Thymus (tissue), 14 donors: ENCODE data around the gene GLTPD2. TPM values are rescaled to one million over a fixed set of nuclear protein-coding genes. Genes with fewer than 3 reads are reported as not detected.

Source experiments
- DNase-seq, 9 donors: peaks; one replicate each; pipeline ENCODE4 v3.0.0-alpha.2; 2013; ENCODE audit warnings: low spot score in 9 of 9, low read depth in 6 of 9, missing footprints in 1 of 9
- H3K27ac ChIP-seq, 2 donors: one replicate each; pipeline ENCODE4 v1.5.1; 2013; ENCODE audit warnings: control low read depth in 1 of 2, low read depth in 1 of 2, low read length in 1 of 2, mild to moderate bottlenecking in 1 of 2, moderate library complexity in 1 of 2
- H3K27me3 ChIP-seq, 2 donors: one replicate each; pipeline ENCODE4 v1.5.1; 2013; ENCODE audit warnings: low read length in 1 of 2; ENCODE audit not compliant: control insufficient read depth in 2 of 2, insufficient read depth in 1 of 2
- H3K36me3 ChIP-seq, 2 donors: one replicate each; pipeline ENCODE4 v1.5.1; 2013; ENCODE audit warnings: low read length in 1 of 2, mild to moderate bottlenecking in 1 of 2, moderate library complexity in 1 of 2; ENCODE audit not compliant: control insufficient read depth in 2 of 2, insufficient read depth in 2 of 2
- H3K4me1 ChIP-seq, 2 donors: one replicate each; pipeline ENCODE4 v1.5.1; 2013; ENCODE audit warnings: low read length in 2 of 2; ENCODE audit not compliant: control insufficient read depth in 2 of 2, insufficient read depth in 2 of 2
- H3K4me3 ChIP-seq, 2 donors: one replicate each; pipeline ENCODE4 v1.5.1; 2013; ENCODE audit warnings: low read length in 2 of 2, control low read depth in 1 of 2, mild to moderate bottlenecking in 1 of 2
- H3K9me3 ChIP-seq, 2 donors: one replicate each; pipeline ENCODE4 v1.5.1; 2013; ENCODE audit warnings: low read length in 1 of 2, mild to moderate bottlenecking in 1 of 2; ENCODE audit not compliant: control insufficient read depth in 2 of 2, insufficient read depth in 1 of 2
- WGBS: extraction: QIAGEN DNeasy Blood & Tissue Kit; methylation state at CpG from one replicate; pipeline ENCODE4 v1.1.7; 2013; 5-methylcytosine and 5-hydroxymethylcytosine counted together
- long read RNA-seq, 10 donors: transcript quantifications; one replicate each; lab custom pipeline, GENCODE V29; 2026
- polyA plus RNA-seq: library from polyadenylated mRNA; stranded (reverse); fragments of 200-250 nt; gene quantifications from one replicate; pipeline ENCODE4 v1.2.3, GENCODE V29; 2013
- total RNA-seq: library from RNA; stranded (reverse); fragments of 120-200 nt; gene quantifications from one replicate; pipeline ENCODE4 v1.2.4, GENCODE V29; 2013
- donor health status: healthy.

Gene GLTPD2
- total RNA-seq, result 0.14 TPM
- polyA plus RNA-seq, result 0.16 TPM
- long read RNA-seq, donor 1, result 0 reads
- long read RNA-seq, donor 2, result 0 reads
- long read RNA-seq, donor 3, result 0 reads
- long read RNA-seq, donor 4, result 0 reads
- long read RNA-seq, donor 5, partial matches to known transcripts, result 0 of 1 reads
- long read RNA-seq, donor 5, other reads (novel, unspliced or antisense), result 0 of 1 reads
- long read RNA-seq, donor 6, result 0 reads
- long read RNA-seq, donor 7, result 0 reads
- long read RNA-seq, donor 8, result 0 reads
- long read RNA-seq, donor 9, result 0 reads
- long read RNA-seq, donor 10, result 0 reads

DNA sequence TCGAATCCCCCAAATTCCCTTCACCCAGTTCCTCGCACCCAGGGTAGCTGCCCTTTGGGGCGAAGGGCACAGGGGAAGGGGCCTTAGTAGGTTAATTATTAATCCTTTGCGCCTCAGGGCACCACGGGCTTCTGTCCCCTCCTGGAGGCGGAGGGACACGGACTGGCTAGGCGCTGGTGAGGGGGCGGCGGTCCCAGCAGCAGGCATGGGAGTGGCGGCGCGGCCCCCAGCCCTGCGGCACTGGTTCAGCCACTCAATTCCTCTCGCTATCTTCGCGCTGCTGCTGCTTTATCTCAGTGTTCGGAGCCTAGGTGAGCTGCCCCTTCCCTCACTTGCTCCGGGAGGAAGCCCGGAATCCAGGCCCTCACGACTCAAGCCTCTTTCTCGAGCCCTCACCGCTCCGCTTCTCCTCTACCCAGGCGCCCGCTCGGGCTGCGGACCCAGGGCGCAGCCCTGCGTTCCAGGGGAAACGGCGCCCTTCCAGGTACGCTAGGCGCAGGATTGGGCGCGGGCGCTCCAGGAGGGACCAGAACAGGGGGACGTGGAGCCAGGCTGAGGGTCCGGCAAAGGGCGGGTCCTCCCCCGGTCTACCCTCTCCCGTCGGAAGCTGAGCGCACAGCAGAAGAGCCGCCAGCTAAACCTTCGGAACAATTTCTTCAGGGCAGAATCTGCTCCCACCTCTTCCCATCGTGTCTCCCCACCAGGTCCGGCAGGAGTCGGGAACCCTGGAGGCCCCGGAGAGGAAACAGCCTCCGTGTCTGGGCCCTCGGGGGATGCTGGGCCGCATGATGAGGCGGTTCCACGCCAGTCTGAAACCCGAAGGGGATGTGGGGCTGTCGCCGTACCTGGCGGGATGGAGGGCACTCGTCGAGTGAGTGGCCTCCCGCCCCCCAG lies at the start of gene GLTPD2:
GLTPD2 (plus strand) TSS at position 158 of the 894 bp plus-strand sequence; CDS start at position 206, 48 bp downstream.
- Histone ChIP-seq H3K27me3 (peaks cover 71 to 92% of the 10 kb centered on the region in 2 donors), H3K4me1 (peaks cover 9 to 29% of the 10 kb centered on the region in 2 donors), H3K36me3 (no peaks in the 10 kb centered on the region), H3K9me3 (peaks cover 0 to 8% of the 10 kb centered on the region in 2 donors), H3K27ac (peak within 1 kb of the TSS; percentile 56 to 86), H3K4me3 (peak within 1 kb of the TSS; percentile 43 to 66)
- DNase-seq, result no peak
- WGBS, result 18% methylated on average over 62 of the region's 62 CpGs

- Histone ChIP-seq H3K4me1 (peaks cover 15 to 18% of the 10 kb centered on the region in 2 donors), H3K36me3 (no peaks in the 10 kb centered on the region), H3K4me3 (peak within 1 kb of the TSS; percentile 44 to 68), H3K9me3 (peaks cover 0 to 10% of the 10 kb centered on the region in 2 donors), H3K27ac (peak within 1 kb of the TSS in 1 of 2 donors; percentile 47), H3K27me3 (peaks cover 38 to 96% of the 10 kb centered on the region in 2 donors)
- WGBS, result under 1% methylated on average over 100 of the region's 100 CpGs
- DNase-seq, result peak in 1 of 9 donors; percentile 29
These were observed 49.4 kb upstream of the GLTPD2 start, which contains the start of the genes CXCL16 and ZMYND15 for GRCh38 chr17:4739122-4740024. Gene CXCL16, minus strand, starts transcription at chr17:4739928. Its CDS starts 589 bp downstream, at chr17:4739339. Gene ZMYND15, plus strand, starts transcription at chr17:4739833. Its CDS starts 716 bp downstream, at chr17:4740549.

DNA sequence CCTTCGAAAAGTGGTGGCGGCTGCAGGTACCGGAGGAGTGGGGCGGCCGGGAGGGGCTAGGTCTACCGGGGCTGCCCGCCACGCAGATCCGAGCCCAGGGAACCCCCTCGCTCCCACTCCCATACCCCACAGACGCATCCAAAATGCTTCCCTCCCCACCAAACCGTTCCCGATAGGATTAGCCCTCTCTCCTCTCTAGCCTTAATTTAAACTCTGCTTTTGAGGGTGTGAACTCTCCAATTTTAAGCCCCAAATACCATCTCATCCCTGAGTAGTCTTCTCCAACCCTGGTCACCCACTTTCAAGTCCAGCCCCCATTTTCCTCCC lies 48.8 kb upstream of the GLTPD2 start:
- no peak overlapping the region for H3K27ac ChIP-seq
- H3K4me3 ChIP-seq, result peak overlapping the region in 1 of 2 donors; percentile 68
- no peak for DNase-seq
- H3K36me3 ChIP-seq, result no peaks in the 10 kb centered on the region
- whole genome bisulfite sequencing, result 19% methylated on average over 13 of the region's 13 CpGs
- H3K9me3 ChIP-seq, result peaks cover 0 to 12% of the 10 kb centered on the region in 2 donors
- peaks cover 44 to 99% of the 10 kb centered on the region in 2 donors for H3K27me3 ChIP-seq
- H3K4me1 ChIP-seq, result peaks cover 15 to 22% of the 10 kb centered on the region in 2 donors

DNA sequence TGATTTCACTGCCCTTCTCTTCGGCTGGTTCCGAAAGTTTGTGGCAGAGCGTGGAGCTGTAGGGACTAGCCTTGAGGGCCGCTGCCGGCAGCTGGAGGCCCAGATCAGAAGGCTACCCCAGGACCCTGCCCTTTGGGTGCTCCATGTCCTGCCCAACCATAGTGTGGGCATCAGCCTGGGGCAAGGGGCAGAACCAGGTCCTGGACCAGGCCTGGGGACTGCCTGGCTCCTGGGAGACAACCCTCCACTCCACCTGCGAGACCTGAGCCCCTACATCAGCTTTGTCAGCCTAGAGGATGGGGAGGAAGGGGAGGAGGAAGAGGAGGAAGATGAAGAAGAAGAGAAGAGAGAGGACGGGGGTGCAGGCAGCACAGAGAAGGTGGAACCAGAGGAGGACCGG lies 48.2 kb upstream of the GLTPD2 start:
- Histone ChIP-seq H3K4me3 (no peak overlapping the region), H3K36me3 (no peaks in the 10 kb centered on the region), H3K9me3 (peaks cover 0 to 17% of the 10 kb centered on the region in 2 donors), H3K27me3 (peaks cover 48 to 99% of the 10 kb centered on the region in 2 donors), H3K4me1 (peaks cover 15 to 27% of the 10 kb centered on the region in 2 donors), H3K27ac (no peak overlapping the region)
- 95% methylated on average over 8 of the region's 8 CpGs for WGBS
- DNase-seq, result no peak

DNA sequence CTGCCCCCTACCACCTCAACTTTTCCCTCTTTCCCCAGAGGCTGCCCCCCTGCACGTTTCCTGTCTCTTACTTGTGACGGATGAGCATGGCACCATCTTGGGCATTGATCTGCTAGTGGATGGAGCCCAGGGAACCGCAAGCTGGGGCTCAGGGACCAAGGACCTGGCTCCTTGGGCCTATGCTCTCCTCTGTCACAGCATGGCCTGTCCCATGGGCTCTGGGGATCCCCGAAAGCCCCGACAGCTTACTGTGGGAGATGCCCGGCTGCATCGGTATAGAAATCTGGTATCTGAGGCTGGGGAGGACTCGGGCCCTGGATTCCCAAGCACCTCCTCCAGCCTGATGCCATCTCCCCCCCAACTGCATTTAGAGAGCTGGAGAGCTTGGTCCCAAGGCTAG lies 47.2 kb upstream of the GLTPD2 start:
- 97% methylated on average over 8 of the region's 8 CpGs for WGBS
- Histone ChIP-seq H3K27me3 (peaks cover 51 to 100% of the 10 kb centered on the region in 2 donors), H3K4me1 (peaks cover 15 to 27% of the 10 kb centered on the region in 2 donors), H3K27ac (no peak overlapping the region), H3K4me3 (no peak overlapping the region), H3K36me3 (no peaks in the 10 kb centered on the region), H3K9me3 (peaks cover 0 to 17% of the 10 kb centered on the region in 2 donors)
- no peak for DNase-seq

GRCh38 chr17:4742133-4742532 lies 46.6 kb upstream of the GLTPD2 start:
- 97% methylated on average over 9 of the region's 9 CpGs for WGBS
- H3K4me3 ChIP-seq, result no peak overlapping the region

DNA sequence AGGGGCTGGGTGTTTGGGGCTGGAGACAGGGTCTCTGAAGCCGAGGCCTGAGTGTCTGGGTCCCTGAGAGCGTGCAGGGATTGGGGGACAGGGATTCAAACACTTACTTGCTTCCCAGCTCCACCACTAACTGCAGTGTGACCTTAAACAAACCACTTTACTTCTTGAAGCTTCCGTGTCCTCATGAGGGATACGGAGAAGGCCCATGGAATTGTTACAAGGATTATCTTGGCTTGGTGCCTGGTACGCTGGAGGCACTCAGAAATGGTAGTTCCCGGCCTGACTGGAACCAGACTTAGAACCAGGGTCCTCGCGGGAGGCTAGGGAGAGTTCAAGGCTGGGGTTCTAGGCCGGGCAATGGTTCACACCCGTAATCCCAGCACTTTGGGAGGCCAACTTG lies 46.1 kb upstream of the GLTPD2 start:
- Histone ChIP-seq H3K27me3 (peaks cover 51 to 97% of the 10 kb centered on the region in 2 donors), H3K4me1 (peaks cover 15 to 27% of the 10 kb centered on the region in 2 donors), H3K4me3 (no peak overlapping the region), H3K9me3 (peaks cover 0 to 17% of the 10 kb centered on the region in 2 donors), H3K27ac (no peak overlapping the region), H3K36me3 (no peaks in the 10 kb centered on the region)
- WGBS, result 96% methylated on average over 10 of the region's 10 CpGs
- no peak for DNase-seq

More at GRCh38 chr17:4742133-4742532, 46.6 kb upstream of the GLTPD2 start:
- Histone ChIP-seq H3K27ac (no peak overlapping the region), H3K9me3 (peaks cover 0 to 17% of the 10 kb centered on the region in 2 donors), H3K27me3 (peaks cover 51 to 98% of the 10 kb centered on the region in 2 donors), H3K4me1 (peaks cover 15 to 27% of the 10 kb centered on the region in 2 donors), H3K36me3 (no peaks in the 10 kb centered on the region)
- no peak for DNase-seq

DNA sequence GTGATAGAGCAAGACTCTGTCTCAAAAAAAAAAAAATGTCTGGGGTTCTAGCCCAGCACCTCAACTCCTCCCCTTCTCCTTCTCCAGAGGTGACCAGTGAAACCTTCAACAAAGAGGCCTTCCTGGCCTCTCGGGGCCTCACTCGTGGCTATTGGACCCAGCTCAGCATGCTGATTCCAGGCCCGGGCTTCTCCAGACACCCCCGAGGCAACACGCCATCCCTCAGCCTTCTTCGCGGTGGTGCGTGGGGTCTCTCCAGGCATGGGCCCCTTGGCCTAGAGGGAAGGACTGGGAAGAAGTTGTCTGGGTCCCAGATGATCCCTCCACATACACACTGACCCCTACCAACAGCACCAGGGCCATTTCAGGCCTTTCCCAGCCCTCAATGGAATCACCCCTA lies 45.5 kb upstream of the GLTPD2 start:
- Histone ChIP-seq H3K4me1 (peaks cover 15 to 28% of the 10 kb centered on the region in 2 donors), H3K4me3 (no peak overlapping the region), H3K27me3 (peaks cover 49 to 96% of the 10 kb centered on the region in 2 donors), H3K27ac (no peak overlapping the region), H3K9me3 (peaks cover 0 to 17% of the 10 kb centered on the region in 2 donors), H3K36me3 (no peaks in the 10 kb centered on the region)
- no peak for DNase-seq
- 98% methylated on average over 8 of the region's 8 CpGs for WGBS
